DND-41 (cell line): ENCODE measurements around the gene ZNF765.
"Not testable (repeated sequence)": the region's sequence is repeated elsewhere in the genome, so short reads cannot be mapped to it uniquely, and the experiment has no call there.

ENCODE experiments used
- ATAC-seq: fragments of 200-7000 bp; cut with Tn5 transposase; 3 replicates; pipeline ENCODE4 v1.9.1; 2021; ENCODE audit warnings: low read depth; ENCODE audit not compliant: insufficient read depth
- DNase-seq: peaks from one replicate; pipeline ENCODE4 v3.0.0-alpha.2; 2020
- H2AFZ ChIP-seq: 2 replicates; pipeline ENCODE4 v1.6.0; 2012; ENCODE audit warnings: low read depth, low read length
- H3K27ac ChIP-seq: 2 replicates; pipeline ENCODE4 v1.5.1; 2012; ENCODE audit warnings: low read length, inconsistent platforms
- H3K27me3 ChIP-seq: fragments of 200-600 bp; sonication (generic); 2 replicates; pipeline ENCODE4 v1.6.0; 2012; ENCODE audit warnings: low read length, mild to moderate bottlenecking, inconsistent platforms; ENCODE audit not compliant: insufficient read depth, poor library complexity
- H3K36me3 ChIP-seq: 2 replicates; pipeline ENCODE4 v1.5.1; 2012; ENCODE audit warnings: low read length, inconsistent platforms; ENCODE audit not compliant: insufficient read depth
- H3K4me1 ChIP-seq: 2 replicates; pipeline ENCODE4 v1.5.1; 2012; ENCODE audit warnings: mild to moderate bottlenecking, low read length; ENCODE audit not compliant: insufficient read depth
- H3K4me2 ChIP-seq: 2 replicates; pipeline ENCODE4 v1.6.0; 2012; ENCODE audit warnings: mild to moderate bottlenecking, moderate library complexity, low read length, inconsistent platforms; ENCODE audit not compliant: insufficient read depth
- H3K4me3 ChIP-seq, 2 experiments: fragments of 200-600 bp in 1 of 2; shearing (Covaris generic) in 1 of 2; 2 replicates each; pipeline ENCODE4 v1.5.1; 2012 to 2016; ENCODE audit warnings: inconsistent platforms in 2 of 2, low read length in 2 of 2, mild to moderate bottlenecking in 2 of 2, low read depth in 1 of 2, moderate library complexity in 1 of 2
- H3K79me2 ChIP-seq: 2 replicates; pipeline ENCODE4 v1.6.0; 2012; ENCODE audit warnings: low read length, inconsistent platforms; ENCODE audit not compliant: insufficient read depth
- H3K9ac ChIP-seq: 2 replicates; pipeline ENCODE4 v1.6.0; 2012; ENCODE audit warnings: low read depth, mild to moderate bottlenecking, inconsistent platforms, low read length, moderate library complexity
- H3K9me3 ChIP-seq: 2 replicates; pipeline ENCODE4 v1.5.1; 2012; ENCODE audit warnings: low read length, moderate library complexity, mild to moderate bottlenecking, inconsistent platforms; ENCODE audit not compliant: insufficient read depth, severe bottlenecking
- H4K20me1 ChIP-seq: 2 replicates; pipeline ENCODE4 v1.6.0; 2012; ENCODE audit warnings: low read length; ENCODE audit not compliant: insufficient read depth
- CTCF ChIP-seq: IDR thresholded peaks from 2 replicates; pipeline ENCODE4 v1.5.1; 2012; ENCODE audit warnings: borderline replicate concordance, low read length, moderate library complexity, mild to moderate bottlenecking; ENCODE audit not compliant: poor library complexity, severe bottlenecking; ENCODE audit errors: extremely low read depth
- EZH2 ChIP-seq: IDR thresholded peaks from 3 replicates; pipeline ENCODE4 v1.6.1; 2012; ENCODE audit warnings: borderline replicate concordance, low read depth, mild to moderate bottlenecking, moderate library complexity, low read length, inconsistent platforms; ENCODE audit not compliant: severe bottlenecking

The ZNF765 gene

GRCh38 chr19:53466726-53467484 lies 72.0 kb downstream of the ZNF765 start:
- TF ChIP-seq EZH2: no peak
- TF ChIP-seq CTCF: peak; percentile 6
- peak overlapping the region; percentile 76 for H3K4me2 ChIP-seq
- peaks cover 36% of the 10 kb centered on the region for H3K79me2 ChIP-seq
- H3K27me3 ChIP-seq: no peaks in the 10 kb centered on the region
- no peaks in the 10 kb centered on the region for H4K20me1 ChIP-seq
- H3K4me3 ChIP-seq: peak overlapping the region; percentile 60 to 74; a peak in 3 of 4 replicates
- DNase-seq (no peak), ATAC-seq (peak; percentile 38)
- 0 out of 2 replicates have a peak overlapping the region, but pooled peaks have one; percentile 15 for H3K27ac ChIP-seq
- no peaks in the 10 kb centered on the region for H3K9me3 ChIP-seq
- H3K9ac ChIP-seq: peak overlapping the region; percentile 72
- peaks cover 32% of the 10 kb centered on the region for H3K4me1 ChIP-seq
- no peaks in the 10 kb centered on the region for H3K36me3 ChIP-seq
- H2AFZ ChIP-seq: peak overlapping the region; percentile 75

- Histone ChIP-seq H3K4me1 (peaks cover 37% of the 10 kb centered on the region), H3K9ac (peak within 1 kb of the TSS; percentile 72), H3K79me2 (peaks cover 43% of the 10 kb centered on the region), H3K27me3 (no peaks in the 10 kb centered on the region), H3K4me3 (peak within 1 kb of the TSS; percentile 60 to 74; a peak in 3 of 4 replicates), H3K36me3 (peaks cover 4% of the 10 kb centered on the region; the same call in 1 of the 2 replicates), H3K4me2 (peak within 1 kb of the TSS; percentile 76), H3K27ac (peak within 1 kb of the TSS; percentile 82), H3K9me3 (no peaks in the 10 kb centered on the region), H4K20me1 (no peaks in the 10 kb centered on the region), H2AFZ (peak within 1 kb of the TSS; percentile 90)
- peak; percentile 95 for DNase-seq
- TF ChIP-seq CTCF (no peak), EZH2 (no peak)
- peak; percentile 93 for ATAC-seq
These were observed 72.7 kb downstream of the ZNF765 start, which contains the start of gene ZNF813 for GRCh38 chr19:53467485-53468262. Gene ZNF813, plus strand, starts transcription at chr19:53467733. Its CDS starts 16,090 bp downstream, at chr19:53483823.

DNA sequence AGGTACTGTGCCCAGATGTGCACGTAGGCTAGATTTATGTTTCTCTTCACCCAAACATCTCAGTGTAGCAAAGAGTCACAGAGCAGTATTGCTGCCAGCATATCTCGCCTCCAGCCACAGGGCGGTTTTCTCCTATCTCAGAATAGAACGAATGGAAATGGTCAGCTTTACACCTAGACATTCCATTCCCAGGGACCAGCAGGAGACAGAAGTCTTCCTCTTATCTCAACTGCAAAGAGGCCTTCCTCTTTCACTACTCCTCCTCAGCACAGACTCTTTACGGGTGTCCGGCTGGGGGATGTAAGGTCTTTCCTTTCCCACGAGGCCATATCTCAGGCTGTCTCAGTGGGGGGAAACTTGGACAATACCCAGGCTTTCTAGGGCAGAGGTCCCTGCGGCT lies 73.7 kb downstream of the ZNF765 start:
- H3K4me2 ChIP-seq: peak overlapping the region; percentile 76
- H3K27me3 ChIP-seq, H3K27ac ChIP-seq, H2AFZ ChIP-seq, H4K20me1 ChIP-seq, ATAC-seq, H3K36me3 ChIP-seq, H3K9me3 ChIP-seq, DNase-seq: not testable (repeated sequence)
- H3K79me2 ChIP-seq: peaks cover 52% of the 10 kb centered on the region
- H3K4me3 ChIP-seq: peak overlapping the region; percentile 60 to 74; a peak in 3 of 4 replicates
- H3K4me1 ChIP-seq: peaks cover 37% of the 10 kb centered on the region
- peak overlapping the region; percentile 72 for H3K9ac ChIP-seq

GRCh38 chr19:53471916-53472315 lies 77.0 kb downstream of the ZNF765 start:
- ATAC-seq: no peak
- Histone ChIP-seq H3K36me3 (peaks cover 32% of the 10 kb centered on the region), H4K20me1 (peaks cover 11% of the 10 kb centered on the region; the same call in 1 of the 2 replicates), H2AFZ (no peak overlapping the region), H3K27ac (no peak overlapping the region), H3K4me1 (peaks cover 32% of the 10 kb centered on the region), H3K79me2 (peaks cover 78% of the 10 kb centered on the region), H3K9ac (no peak overlapping the region), H3K9me3 (no peaks in the 10 kb centered on the region), H3K4me3 (no peak overlapping the region), H3K4me2 (no peak overlapping the region), H3K27me3 (no peaks in the 10 kb centered on the region)
- TF ChIP-seq CTCF: no peak
- TF ChIP-seq EZH2: no peak
- DNase-seq: no peak
